HG02588 (cell line): ENCODE results near the gene HSD3B7.

ENCODE experiments used
- ATAC-seq: cut with Tn5 transposase; IDR thresholded peaks from one replicate; pipeline ENCODE4 v1.9.1; 2021; ENCODE audit warnings: mild to moderate bottlenecking, moderate library complexity; ENCODE audit not compliant: unreplicated experiment

HSD3B7 gene

DNA sequence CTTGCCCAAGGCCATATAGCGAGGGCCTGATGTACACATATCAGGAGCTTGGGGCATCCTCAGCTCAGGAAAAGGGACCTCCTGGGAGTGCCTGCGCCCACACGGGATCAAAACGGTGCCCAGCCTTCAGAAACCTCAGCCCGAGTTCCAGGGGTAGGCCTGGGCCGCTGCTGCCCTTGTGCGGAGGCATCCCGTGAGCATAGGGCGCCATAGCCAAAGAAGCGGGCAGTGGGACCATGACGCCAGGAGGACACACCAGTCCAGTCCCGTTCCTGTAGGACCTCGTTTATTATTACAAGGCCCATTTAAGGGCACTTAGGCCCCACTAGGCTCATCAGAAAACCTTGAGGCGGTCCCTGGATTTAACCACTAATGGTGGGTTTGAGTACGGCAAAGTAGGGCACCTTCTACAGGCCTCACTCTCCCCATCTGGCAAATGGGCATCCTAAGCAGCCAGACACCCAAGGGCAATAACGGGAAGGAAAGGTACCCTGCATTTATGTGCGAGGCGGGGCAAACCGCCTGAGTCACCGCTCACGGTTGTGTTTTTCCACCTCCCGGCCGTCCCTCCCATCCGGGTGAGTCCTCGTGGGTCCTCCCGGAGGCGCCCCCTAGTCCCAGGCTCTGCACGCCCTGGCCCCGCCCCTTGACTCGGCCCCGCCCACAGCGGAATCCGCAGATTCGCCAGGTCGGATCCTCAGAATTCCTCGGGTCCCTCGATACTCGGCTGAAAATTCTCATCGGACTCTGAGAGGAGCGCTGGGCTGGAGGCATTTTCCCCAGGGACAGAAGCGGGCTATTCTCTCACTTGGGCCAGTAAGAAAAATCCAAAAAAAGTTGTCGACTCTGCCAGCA is 28.2 kb upstream of the HSD3B7 start:
- ATAC-seq = peak; percentile 48

DNA sequence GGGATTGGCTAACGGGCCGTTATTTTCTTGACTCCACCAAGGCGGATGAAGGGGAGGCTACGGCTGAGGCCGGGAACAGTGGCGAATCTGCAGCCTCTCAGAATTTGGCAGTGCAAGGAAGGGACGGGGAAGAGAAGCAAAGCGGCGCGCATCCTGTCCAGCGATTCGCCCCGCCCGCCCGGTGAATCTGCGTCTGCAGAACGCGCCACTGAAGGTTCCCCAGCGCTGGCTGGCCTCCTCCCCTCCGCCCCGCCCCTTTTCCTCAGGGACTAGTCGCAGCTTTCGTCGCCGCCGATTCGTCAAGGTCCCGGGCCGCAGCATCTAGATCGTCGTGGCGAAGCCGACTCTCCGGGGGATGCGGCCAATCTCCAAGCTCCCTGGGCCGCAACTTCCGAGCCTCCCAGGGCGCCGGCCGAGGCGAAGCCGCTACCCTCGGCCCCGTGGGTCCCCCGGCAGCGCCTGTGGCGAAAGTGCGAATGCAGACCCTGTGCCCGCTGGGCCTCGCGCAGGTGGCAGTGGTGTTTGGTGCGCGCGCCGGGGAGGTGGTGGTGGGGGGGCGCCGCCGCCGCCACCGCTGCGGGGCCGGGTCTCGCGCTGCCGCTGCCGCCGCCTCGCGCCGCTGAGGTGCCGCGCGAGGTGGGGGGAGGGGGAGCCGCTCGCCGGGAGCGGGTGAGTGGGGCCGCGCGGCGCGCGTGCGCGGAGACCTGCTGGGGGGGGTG is 27.4 kb upstream of the HSD3B7 start, which contains the start of gene SETD1A:
TSS of gene SETD1A (plus strand) at position 299 of the 719 bp plus-strand sequence. CDS start 978 bp downstream, outside the sequence.
- ATAC-seq = peak; percentile 61

DNA sequence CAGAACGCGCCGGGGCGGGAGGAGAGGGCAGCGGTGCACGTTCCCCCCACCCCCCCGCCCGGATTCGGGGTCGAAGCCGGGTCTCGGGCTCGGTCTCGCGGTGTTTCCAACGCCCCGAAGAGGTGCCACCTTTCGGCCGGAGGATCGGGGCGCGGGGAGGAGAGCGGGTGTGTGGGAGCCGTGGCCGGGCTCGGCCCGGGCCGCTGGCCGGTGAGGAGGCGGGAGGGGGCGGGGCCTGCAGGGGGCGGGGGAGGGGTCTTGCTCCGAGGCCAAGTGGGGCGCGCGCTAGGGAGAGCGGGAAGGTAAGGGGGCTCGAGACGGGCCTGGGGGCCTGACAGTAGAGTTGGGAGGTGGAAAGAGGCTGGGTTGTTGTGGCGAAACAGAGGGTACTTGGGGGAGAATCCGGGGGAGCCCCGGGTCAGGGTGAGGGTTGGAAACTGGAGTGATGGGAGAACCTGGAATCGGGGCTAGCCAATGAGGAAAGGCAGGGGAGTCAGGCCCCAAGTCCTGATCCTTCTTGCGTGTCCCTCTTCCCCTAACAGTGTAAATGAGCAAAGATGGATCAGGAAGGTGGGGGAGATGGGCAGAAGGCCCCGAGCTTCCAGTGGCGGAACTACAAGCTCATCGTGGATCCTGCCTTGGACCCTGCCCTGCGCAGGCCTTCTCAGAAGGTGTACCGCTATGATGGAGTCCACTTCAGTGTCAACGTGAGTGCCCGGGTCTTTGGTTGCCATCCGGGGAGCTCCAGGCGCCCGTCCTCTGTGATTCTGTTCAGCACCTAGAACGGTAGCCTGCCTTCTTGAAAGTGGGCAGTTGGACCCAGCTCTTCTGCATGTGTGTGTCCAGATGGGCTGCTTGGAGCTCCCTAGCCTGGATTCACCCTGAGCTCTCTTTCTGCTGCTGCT is 26.6 kb upstream of the HSD3B7 start:
- peak; percentile 19 for ATAC-seq

DNA sequence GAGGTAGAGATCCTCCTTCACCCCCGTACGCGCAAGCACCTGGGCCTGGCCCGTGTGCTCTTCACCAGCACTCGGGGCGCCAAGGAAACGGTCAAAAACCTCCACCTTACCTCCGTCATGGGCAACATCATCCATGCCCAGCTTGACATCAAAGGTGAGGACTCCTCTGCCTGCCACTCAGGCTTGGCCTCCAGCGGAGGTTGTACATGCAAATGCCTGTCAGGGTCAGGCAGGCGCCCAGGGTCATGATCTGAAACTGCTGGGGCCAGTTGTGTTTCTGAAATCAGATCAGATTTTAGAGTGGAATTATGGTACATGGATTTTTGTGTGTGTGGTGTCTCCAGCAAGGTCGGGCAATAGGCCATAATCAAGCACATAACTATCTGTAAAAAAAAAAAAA is 23.6 kb upstream of the HSD3B7 start:
- no peak for ATAC-seq

DNA sequence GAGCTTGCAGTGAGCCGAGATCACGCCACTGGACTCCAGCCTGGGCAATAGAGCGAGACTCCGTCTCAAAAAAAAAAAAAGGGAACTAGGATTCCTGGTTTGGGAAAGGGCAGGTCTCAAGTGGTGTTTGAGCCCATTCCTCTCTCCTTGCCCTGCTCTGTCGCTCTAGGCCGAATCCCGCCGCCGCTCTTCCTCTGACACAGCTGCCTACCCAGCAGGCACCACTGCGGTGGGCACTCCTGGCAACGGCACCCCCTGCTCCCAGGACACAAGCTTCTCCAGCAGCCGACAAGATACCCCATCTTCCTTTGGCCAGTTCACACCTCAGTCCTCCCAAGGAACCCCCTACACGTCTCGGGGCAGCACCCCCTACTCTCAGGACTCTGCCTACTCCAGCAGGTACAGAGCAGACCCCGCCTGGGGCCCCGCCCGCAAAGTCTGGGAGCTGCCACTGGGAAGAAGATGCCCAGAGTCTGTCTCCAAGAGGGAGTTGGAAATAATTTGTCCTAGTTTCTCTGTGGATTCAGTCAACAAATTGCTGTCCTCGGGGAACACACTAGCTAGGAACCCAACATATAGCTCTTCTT is 21.0 kb upstream of the HSD3B7 start:
- ATAC-seq = no peak

DNA sequence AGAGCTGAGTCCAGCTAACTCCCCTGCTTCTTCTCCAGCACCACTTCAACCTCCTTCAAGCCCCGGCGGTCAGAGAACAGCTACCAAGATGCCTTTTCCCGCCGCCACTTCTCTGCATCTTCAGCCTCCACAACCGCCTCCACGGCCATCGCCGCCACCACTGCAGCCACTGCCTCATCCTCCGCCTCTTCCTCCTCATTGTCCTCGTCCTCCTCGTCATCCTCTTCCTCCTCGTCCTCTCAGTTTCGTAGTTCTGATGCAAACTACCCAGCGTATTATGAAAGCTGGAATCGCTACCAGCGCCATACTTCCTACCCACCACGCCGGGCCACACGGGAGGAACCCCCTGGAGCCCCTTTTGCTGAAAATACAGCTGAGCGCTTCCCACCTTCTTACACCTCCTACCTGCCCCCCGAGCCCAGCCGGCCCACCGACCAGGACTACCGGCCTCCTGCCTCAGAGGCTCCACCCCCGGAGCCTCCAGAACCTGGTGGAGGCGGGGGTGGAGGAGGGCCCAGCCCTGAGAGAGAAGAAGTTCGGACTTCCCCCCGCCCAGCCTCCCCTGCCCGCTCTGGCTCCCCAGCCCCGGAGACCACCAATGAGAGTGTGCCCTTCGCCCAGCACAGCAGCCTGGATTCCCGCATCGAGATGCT is 20.3 kb upstream of the HSD3B7 start:
- ATAC-seq = no peak

DNA sequence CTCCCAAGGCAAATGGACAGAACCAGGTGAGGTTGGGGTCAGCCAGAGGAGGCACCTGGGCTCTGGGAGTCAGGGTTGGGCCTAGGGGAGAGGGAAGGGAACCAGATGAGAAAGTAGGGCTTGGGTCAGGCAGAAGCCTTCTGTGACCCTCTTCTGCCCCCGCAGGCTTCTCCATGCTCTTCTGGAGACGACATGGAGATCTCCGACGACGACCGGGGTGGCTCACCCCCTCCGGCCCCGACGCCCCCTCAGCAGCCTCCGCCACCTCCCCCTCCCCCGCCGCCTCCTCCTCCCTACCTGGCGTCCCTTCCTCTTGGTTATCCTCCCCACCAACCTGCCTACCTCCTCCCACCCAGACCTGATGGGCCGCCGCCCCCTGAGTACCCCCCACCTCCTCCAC is 19.6 kb upstream of the HSD3B7 start:
- no peak for ATAC-seq

DNA sequence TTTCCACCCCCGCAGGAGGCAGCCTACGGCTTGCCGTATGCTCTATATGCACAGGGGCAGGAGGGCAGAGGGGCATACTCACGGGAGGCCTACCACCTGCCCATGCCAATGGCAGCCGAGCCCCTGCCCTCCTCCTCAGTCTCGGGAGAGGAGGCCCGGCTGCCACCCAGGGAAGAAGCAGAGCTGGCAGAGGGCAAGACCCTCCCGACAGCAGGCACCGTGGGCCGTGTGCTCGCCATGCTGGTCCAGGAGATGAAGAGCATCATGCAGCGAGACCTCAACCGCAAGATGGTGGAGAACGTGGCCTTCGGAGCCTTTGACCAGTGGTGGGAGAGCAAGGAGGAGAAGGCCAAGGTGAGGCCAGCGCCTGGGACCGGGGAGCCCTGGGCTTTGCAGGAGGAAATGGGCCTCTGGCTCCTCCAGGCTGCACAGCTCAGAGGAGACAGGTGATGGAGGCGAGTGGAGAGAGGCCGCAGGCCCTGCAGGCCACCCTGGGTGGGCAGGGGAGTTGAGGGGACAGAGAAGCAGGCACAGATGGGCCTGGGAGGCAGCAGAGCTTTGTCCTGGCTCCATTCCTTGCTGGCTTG is 18.9 kb upstream of the HSD3B7 start:
- ATAC-seq = no peak

DNA sequence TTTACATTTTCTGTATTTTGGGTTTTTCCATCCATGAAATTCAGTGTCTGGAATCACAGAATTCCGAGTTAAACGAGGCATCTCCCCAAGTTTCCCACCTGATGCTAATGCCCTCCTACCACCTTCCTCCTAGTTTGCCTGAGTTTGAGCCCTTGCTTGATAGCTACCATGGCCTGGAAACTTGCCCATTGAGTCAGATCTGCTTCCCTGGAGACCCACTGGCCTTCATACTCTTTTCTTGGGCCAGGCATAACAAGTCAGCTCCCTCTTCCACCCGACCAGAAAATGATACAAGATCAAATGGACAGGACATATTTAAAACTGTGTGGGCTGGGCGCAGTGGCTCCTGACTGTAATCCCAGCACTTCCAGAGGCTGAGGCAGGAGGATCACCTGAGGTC is 17.2 kb upstream of the HSD3B7 start:
- ATAC-seq = no peak

DNA sequence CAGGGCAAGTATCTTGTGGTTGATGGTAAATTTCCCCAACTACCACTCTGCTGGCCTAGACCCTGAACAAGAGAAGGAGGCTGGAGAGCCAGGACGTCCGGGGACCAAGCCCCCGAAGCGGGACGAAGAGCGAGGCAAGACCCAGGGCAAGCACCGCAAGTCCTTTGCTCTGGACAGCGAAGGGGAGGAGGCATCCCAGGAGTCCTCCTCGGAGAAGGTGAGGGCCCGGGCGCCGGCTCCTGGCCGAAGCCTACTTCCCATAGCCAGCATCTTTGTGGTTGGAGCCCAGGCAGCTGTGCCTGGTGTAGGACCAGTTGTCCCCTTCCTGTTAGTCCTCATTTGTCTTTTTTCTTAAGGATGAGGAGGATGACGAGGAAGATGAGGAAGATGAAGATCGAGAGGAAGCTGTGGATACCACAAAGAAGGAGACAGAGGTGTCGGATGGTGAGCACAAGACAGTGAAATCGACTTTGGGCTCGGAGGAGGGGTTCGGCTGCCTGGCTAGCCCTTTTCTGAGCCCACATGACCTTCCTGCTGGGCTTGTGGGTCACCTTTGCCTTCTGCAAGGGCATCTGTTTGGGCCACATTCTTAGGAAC is 15.7 kb upstream of the HSD3B7 start:
- no peak for ATAC-seq

DNA sequence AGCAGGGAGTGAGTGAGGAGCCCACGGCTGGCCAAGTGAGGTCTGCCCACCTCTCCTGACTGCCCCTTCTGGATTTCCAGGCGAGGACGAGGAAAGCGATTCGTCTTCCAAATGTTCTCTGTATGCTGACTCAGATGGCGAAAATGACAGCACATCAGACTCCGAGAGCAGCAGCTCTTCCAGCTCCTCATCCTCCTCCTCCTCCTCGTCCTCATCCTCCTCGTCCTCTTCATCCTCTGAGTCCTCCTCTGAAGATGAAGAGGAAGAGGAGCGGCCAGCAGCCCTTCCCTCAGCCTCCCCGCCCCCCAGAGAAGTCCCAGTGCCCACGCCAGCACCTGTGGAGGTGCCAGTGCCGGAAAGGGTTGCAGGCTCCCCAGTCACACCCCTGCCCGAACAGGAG is 13.7 kb upstream of the HSD3B7 start:
- ATAC-seq = no peak

DNA sequence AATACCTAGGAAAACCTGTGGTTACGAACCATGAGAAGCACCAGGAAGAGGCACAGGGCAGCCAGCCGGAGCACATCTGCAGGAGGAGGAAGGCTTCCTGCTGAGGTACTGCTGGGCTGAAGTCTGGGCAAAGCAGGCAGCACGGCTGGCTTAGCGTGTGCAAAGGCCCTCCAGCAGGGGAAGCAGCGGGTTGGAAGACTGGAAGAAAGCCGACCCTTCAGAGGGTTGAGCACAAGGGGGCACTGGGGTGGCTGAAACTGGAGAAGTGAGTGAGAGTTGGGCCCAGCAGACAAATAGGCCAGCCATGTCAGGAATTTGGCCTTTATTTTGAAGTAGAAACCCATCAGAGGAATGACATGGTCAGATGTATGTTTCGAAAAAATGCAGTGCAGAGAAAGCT is 12.1 kb upstream of the HSD3B7 start:
- ATAC-seq = no peak

DNA sequence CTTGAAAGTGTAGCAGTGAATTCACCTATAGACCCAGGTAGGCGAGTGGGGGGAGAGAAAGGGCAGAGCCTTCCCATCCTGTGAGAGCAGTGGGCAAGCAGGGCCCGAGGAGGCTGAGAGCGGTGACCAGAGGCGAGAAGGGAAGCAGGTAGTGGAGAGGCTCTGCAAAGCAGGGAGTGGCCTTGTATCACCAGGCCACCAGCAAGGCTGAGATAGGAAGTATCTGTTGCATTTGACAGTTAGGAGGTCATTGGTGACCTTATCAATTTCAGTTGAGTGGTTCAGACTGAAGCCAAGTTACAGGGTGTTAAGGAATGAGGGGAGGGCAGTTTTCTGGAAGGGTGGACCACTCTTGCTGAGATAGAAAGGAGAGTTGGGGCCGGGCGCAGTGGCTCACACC is 10.7 kb upstream of the HSD3B7 start:
- ATAC-seq = no peak

DNA sequence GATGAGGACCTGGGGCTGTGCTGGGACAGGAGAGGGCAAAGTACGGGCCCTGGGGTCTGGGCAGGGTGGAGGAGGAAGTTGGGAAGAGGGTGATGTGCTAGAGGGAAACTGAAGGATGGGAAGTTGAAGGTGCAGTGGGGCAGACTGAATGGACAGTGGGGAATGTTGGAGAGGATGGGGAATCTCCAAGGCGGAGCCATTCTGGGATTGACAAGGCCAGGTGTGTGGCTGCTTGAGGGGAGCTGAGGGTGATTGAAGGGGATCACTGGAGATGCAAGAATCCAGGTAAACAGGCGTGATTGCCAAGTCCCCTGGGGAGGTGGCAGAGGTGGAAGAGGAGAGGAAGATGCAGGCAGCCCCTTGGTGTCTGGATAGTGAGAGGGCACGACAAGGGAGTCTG is 8.5 kb upstream of the HSD3B7 start:
- ATAC-seq = no peak

DNA sequence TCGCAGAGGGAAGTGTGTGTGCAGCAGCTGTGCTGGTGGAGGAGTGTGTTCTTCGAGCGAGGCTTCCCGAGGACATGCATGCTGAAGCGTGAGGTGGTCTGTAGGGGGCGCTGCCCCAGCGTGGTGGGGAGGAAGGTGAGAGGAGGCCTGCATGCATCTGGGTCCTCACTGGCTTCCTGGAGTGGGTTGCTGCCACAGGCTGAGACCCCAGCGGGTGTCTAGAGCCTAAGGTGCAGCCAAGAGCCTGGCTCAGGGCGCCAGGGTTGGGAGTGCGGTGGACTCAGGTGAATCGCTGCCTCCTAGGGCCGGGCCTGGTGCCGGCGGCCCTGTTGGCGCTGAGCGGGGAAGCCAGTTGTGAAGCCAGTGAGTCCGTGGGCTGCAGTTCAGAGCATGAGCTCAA is 7.5 kb upstream of the HSD3B7 start:
- ATAC-seq = no peak

DNA sequence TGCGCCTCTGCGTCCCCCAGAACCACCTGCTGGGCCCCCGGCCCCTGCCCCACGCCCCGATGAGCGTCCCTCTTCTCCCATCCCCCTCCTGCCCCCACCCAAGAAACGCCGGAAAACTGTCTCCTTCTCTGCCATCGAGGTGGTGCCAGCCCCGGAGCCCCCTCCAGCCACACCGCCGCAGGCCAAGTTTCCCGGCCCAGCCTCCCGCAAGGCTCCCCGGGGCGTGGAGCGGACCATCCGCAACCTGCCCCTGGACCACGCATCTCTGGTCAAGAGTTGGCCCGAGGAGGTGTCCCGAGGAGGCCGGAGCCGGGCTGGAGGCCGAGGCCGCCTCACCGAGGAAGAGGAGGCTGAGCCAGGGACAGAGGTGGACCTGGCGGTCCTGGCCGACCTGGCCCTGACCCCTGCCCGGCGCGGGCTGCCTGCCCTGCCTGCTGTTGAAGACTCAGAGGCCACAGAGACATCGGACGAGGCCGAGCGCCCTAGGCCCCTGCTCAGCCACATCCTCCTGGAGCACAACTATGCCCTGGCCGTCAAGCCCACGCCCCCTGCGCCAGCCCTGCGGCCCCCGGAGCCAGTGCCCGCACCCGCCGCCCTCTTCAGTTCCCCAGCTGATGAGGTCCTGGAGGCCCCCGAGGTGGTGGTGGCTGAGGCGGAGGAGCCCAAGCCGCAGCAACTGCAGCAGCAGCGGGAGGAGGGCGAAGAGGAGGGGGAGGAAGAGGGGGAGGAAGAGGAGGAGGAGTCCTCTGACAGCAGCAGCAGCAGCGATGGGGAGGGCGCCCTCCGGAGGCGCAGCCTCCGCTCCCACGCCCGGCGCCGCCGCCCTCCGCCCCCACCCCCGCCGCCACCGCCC is 5.6 kb upstream of the HSD3B7 start:
- ATAC-seq = no peak

DNA sequence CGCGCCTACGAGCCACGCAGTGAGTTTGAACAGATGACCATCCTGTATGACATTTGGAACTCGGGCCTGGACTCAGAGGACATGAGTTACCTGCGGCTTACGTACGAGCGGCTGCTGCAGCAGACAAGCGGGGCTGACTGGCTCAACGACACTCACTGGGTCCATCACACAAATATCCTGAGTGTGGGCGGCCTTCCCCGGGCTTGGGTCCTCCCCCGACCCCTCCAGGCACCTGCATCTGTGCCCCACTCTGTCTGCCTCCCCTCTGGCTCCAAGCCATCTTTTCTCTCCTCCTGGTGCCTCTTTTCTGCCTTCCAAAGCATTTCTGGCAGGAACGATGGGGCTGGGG is 5.0 kb upstream of the HSD3B7 start:
- ATAC-seq = no peak

DNA sequence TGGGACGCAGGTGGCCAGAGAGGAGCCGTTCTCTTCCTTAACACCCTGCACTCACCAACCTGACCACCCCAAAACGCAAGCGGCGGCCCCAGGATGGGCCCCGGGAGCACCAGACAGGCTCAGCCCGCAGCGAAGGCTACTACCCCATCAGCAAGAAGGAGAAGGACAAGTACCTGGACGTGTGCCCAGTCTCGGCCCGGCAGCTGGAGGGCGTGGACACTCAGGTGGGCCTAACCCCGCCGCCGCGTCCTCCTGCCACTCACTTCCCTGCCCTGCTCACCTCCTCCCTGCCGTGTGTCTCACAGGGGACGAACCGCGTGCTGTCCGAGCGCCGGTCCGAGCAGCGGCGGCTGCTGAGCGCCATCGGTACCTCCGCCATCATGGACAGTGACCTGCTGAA is 4.6 kb upstream of the HSD3B7 start:
- ATAC-seq = no peak

DNA sequence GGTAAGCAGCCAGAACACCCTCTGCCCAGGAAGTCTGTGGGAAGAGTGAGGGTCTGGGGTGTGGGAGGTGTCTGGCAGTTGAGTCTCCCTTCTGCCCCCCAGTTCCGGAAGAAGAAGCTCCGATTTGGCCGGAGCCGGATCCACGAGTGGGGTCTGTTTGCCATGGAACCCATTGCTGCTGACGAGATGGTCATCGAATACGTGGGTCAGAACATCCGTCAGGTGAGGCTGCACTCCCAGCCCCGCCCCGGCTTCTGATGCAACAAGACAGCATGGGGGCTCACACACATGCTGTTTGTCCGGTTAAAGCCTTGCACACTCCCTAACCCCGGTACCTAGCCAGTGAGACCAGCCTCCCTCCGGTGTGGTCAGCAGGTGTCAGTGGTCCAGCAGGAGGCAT is 4.0 kb upstream of the HSD3B7 start:
- no peak for ATAC-seq
